ENCODE measurements around the gene ISLR. TPM values are rescaled to one million over a fixed set of nuclear protein-coding genes. Genes with fewer than 3 reads are reported as not detected.

Gene ISLR
- total RNA-seq, 2 experiments from 2014 or later = not detected

DNA sequence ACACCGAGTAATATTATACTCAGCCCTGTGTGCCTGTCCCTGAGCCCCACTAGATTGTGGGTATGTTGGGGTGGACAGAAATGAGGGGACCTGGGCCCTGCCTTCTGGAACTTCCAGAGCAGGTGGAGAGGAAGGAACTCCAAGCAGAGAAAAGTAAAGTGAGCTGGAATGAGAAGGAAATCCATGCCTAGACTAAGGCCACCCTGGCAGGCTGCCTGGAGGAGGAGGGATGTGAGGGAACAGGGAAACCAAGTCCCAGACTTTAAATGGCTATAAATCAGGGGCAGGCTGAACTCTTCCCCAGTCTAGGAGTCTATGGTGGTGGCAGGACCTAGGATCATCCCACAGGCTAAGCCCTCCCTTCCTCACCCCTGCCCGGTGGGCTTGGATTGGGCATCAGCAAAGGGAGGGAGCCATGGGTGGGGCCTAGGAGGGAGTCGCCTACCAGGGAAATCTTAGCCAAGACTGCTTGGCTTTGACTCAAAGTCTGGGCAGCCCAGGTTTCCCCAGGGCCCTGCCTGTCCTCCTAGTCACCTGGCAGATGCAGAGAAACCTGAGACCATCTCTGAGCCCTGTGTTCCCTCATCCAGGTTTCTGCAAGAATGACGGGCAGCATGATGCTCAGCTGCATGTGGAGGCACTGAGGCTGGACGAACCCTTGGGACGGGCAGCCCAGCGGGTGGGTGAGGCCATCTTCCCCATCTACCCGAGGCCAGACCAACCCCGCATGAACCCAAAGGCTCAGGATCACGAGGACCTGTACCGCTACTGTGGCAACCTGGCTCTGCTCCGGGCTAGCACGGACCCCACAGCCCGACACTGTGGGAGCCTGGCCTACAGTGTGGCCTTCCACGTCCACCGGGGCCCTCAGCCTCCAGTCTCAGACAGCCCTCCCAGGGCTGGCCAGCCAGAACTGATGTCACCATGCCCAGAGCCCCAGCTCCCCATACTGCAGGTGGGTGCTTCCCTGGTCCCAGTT lies 44.7 kb downstream of the ISLR start:
- Mint-ChIP-seq H3K4me1 (ENCODE audit: low read depth) (no peaks in the 10 kb centered on the region), H3K27me3 (peaks cover 15% of the 10 kb centered on the region), H3K36me3 (no peaks in the 10 kb centered on the region), H3K27ac (no peak overlapping the region), H3K4me3 (no peak overlapping the region), H3K9me3 (no peaks in the 10 kb centered on the region)
- DNase-seq = no peak
- POLR2A ChIA-PET = no interaction called here
- intact Hi-C loops (cut with micrococcal nuclease) = no loop called here
- CTCF ChIA-PET = no interaction called here

DNA sequence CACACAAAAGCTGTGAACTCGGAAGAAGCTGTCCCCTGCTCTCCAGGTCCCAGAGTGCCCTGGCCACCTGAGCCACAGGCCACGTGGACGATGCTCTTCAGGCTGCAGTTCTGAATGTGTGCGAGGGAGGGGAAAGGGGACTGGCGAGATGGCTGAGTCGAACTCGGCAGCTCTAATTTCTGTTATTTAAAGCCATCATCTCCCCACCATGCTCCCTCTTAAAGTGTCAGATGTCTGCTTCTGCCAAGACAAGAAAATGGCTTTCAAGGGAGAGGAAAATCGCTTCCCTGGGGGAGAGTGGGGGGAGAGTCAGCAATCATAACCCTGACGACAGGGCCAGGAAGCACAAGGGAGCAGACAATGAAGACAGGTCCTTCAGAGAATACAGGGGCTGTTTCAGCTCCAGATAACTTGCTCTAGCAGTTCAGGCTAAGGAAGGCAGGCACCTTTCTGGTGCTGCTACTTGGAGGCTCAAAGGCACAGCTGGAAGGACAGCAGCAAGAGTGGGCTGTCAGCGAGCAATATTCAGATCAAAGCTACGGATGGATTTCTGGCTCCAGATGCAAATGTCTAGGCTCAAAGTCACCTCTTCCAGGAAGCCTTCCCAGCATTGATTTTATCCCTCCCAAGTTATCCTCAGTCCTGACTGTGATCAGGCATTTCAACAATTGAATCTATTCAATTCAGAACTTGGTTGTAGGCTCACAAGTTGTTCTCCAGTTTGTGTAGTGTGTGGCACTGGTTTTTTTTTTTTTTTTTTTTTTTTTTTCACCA lies 47.2 kb downstream of the ISLR start:
- POLR2A ChIA-PET = no interaction called here
- DNase-seq = no peak
- intact Hi-C loops (cut with micrococcal nuclease) = no loop called here
- peaks cover 24% of the 10 kb centered on the region for H3K27me3 Mint-ChIP-seq
- H3K4me3 Mint-ChIP-seq = no peak overlapping the region
- H3K9me3 Mint-ChIP-seq = no peaks in the 10 kb centered on the region
- H3K27ac Mint-ChIP-seq = no peak overlapping the region
- no peaks in the 10 kb centered on the region for H3K4me1 Mint-ChIP-seq (ENCODE audit: low read depth)
- CTCF ChIA-PET = no interaction called here
- no peaks in the 10 kb centered on the region for H3K36me3 Mint-ChIP-seq

DNA sequence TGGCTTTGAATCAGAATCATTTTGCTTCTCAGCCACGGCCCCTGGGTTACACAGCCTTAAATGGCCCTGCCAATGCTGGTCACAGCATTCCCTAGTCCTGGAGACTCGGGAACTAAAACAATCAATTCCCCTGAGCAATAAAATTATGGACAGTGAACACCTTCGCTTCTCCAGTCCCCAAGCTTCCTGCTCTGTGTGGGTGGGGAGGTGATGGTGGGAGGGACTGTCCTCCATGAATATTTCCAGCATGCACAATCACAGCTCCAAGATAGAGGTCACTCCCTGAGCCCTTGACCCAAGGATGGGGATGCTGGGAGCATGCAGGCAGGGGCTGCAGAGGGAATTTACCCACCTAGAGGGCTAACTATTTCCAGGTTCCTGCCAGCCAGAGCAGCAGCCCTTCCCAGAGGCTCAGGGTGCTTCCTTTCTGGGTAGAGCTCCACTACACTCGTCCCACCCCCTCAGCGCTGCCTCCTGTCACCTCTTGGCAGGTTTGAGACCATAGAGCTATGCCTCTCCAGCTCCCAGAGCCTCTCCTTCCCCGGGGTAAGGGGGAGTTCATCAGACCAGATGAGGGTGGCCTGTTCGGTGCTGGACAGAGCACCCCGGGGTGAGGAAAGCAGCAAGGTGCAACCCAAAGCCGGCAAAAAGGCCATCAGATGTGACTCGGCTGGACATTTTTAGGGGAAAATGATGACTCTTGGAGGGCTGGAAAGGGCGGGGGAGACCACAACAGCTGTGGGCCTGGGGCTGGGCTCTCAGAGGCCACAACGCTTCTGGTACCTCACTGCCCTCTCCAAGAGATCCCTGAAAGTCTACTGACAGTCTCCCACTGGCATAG lies 48.1 kb downstream of the ISLR start:
- POLR2A ChIA-PET = no interaction called here
- intact Hi-C loops (cut with micrococcal nuclease) = no loop called here
- no peaks in the 10 kb centered on the region for H3K9me3 Mint-ChIP-seq
- no peaks in the 10 kb centered on the region for H3K4me1 Mint-ChIP-seq (ENCODE audit: low read depth)
- H3K4me3 Mint-ChIP-seq = no peak overlapping the region
- H3K27ac Mint-ChIP-seq = no peak overlapping the region
- CTCF ChIA-PET = no interaction called here
- H3K27me3 Mint-ChIP-seq = peaks cover 25% of the 10 kb centered on the region
- no peak for DNase-seq
- no peaks in the 10 kb centered on the region for H3K36me3 Mint-ChIP-seq

DNA sequence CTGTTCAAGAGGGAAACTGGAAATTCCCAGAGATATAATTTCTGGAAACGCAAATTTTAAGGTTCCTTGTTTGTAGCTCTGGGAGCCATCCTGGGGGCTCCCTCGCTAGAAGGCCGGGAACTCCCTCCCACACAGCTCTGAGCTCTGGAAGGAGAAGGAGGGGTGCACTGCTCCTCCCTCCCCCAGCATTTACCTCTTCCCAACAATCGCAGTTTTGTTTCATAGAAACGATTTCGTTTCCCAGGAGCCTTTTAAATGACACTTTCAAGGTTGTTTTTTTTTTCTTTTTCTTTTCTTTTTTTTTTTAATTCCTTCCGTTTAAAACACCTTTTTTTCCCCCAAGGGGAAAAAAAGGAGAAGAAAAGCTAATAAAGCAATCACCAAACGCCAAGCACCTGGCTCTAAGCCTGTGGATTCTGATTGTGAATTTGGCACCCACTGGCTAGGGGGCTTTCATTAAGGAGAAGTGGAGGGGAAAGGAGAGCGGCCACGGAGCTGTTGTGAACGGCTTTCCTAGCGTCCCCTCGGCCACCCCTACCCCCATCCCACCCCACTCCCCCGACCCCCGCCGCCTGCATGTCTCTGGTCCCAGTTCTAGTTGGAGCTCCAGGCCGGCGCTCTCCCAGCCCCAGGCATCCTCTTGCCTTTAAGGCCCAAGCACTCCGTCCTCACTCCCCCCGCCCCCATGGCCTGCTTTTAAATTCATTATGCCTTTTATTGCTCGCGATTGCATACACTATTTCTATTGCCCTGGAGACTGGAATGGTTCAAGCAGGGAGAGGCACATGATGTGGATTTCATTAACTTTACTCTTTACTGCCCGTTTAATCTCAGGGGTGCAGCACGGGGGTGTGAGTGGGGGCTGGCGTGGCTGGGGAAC lies 49.0 kb downstream of the ISLR start:
- ChIA-PET POLR2A (no interaction called here), CTCF (no interaction called here)
- Mint-ChIP-seq H3K4me3 (no peak overlapping the region), H3K4me1 (ENCODE audit: low read depth) (no peaks in the 10 kb centered on the region), H3K27ac (no peak overlapping the region), H3K9me3 (no peaks in the 10 kb centered on the region), H3K36me3 (no peaks in the 10 kb centered on the region), H3K27me3 (peaks cover 25% of the 10 kb centered on the region)
- no peak for DNase-seq
- intact Hi-C loops (cut with micrococcal nuclease) = no loop called here

DNA sequence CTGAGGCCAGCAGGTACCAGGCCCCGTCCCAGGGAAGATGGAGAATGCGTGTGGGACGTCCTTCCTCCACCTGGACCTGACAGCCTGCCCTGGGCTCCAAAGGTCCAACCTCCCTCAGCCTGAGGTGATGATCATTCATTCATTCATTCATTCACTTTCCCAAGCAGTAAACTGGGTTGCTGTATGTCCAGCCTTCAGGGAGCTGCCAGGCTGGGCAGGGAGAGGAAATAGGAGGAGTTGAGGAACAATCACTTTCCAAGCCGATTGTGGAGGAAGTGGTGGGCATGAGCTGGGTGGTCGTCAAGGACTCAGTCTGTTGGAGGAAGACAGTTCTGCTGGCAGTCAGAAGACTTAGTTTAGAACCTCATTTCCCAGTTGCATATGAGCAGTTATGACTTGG lies 52.4 kb downstream of the ISLR start:
- intact Hi-C loops (cut with micrococcal nuclease) = no loop called here
- H3K4me3 Mint-ChIP-seq = no peak overlapping the region
- ChIA-PET CTCF (no interaction called here), POLR2A (no interaction called here)
- H3K36me3 Mint-ChIP-seq = no peaks in the 10 kb centered on the region
- peaks cover 25% of the 10 kb centered on the region for H3K27me3 Mint-ChIP-seq
- no peaks in the 10 kb centered on the region for H3K4me1 Mint-ChIP-seq (ENCODE audit: low read depth)
- H3K27ac Mint-ChIP-seq = no peak overlapping the region
- no peaks in the 10 kb centered on the region for H3K9me3 Mint-ChIP-seq
- DNase-seq = no peak

Other genes with a start within 250 kb of the ISLR start
- gene LOXL1, start 247.2 kb upstream of the ISLR start, total RNA-seq = 1 to 10 TPM; 2.5 to 3.3 TPM
- 10 to 100 TPM in 1 of 2 experiments, 1 to 10 TPM in 1; 7.1 to 10.1 TPM for gene STOML1, start 181.4 kb upstream of the ISLR start, total RNA-seq
- 10 to 100 TPM; 67.6 to 69.8 TPM for gene PML, start 179.0 kb upstream of the ISLR start, total RNA-seq
- not detected for gene GOLGA6A, start 91.2 kb upstream of the ISLR start, total RNA-seq
- gene ISLR2, start 43.1 kb upstream of the ISLR start, total RNA-seq = not detected
- not detected for gene STRA6, start 29.1 kb downstream of the ISLR start, total RNA-seq
- not detected for gene CCDC33, start 62.6 kb downstream of the ISLR start, total RNA-seq
- gene CYP11A1, start 193.9 kb downstream of the ISLR start, total RNA-seq = under 1 TPM in 1 of 2 experiments, not detected in 1; 0.29 TPM

Data from activated CD4-positive, alpha-beta memory T cell treated with anti-CD3 and anti-CD28 coated beads for 36 hours (primary cell).